HepG2 (cell line): ENCODE data around the gene FMO2. TPM values are rescaled to one million over a fixed set of nuclear protein-coding genes. Genes with fewer than 3 reads are reported as not detected.

ENCODE experiments used
- ATAC-seq: fragments of 200-7000 bp; cut with Tn5 transposase; 3 replicates; pipeline ENCODE4 v1.9.1; 2020; ENCODE audit warnings: mild to moderate bottlenecking, moderate library complexity
- BruUV-seq: library from RNA; stranded (reverse); fragments of 400-500 nt; replicated peaks from 2 replicates; lab custom pipeline; 2021; lab: Mats Ljungman, UMichigan
- CTCF ChIA-PET: fragments of 300-600 bp; formaldehyde crosslinking; extraction: SDS; loops from one replicate; lab custom pipeline; 2021; ENCODE audit warnings: low total read pairs, inconsistent platforms, low intra/inter-chr PET ratio; lab: Yijun Ruan, JAX
- POLR2A ChIA-PET: fragments of 350-600 bp; sonication (Branson Sonifier 250); formaldehyde crosslinking; loops from one replicate; lab custom pipeline; 2020; ENCODE audit warnings: antibody characterized with exemption, inconsistent platforms; lab: Yijun Ruan, JAX
- DNase-seq: peaks from one replicate; pipeline ENCODE4 v3.0.0-alpha.2; 2015; ENCODE audit warnings: low spot score
- FAIRE-seq: peaks from 3 replicates; lab custom pipeline; 2011; peaks lifted over from hg19 to GRCh38; lab: Jason Lieb, UNC
- H2AFZ ChIP-seq: one replicate; pipeline ENCODE4 v1.6.1; 2011; ENCODE audit warnings: low read length, inconsistent platforms
- H3K27ac ChIP-seq: fragments of 300-600 bp; 3 replicates; pipeline ENCODE4 v1.8.0; 2011; ENCODE audit warnings: mixed run types, mild to moderate bottlenecking, mixed read lengths, low read length, inconsistent platforms; ENCODE audit not compliant: insufficient read depth; ENCODE audit errors: extremely low read length
- H3K27me3 ChIP-seq, 2 experiments: fragments of 200-600 bp in 1 of 2; 2 replicates in 1 of 2; 3 replicates in 1 of 2; pipeline versions ENCODE4 v1.6.0 to v1.8.0; 2011; ENCODE audit warnings: low read length in 2 of 2, mild to moderate bottlenecking in 2 of 2, moderate library complexity in 2 of 2, inconsistent platforms in 1 of 2; ENCODE audit not compliant: insufficient read depth in 2 of 2, control insufficient read depth in 1 of 2
- H3K36me3 ChIP-seq, 2 experiments: fragments of 200-600 bp in 1 of 2; replicated peaks in 1 of 2; 2 replicates in 1 of 2; 3 replicates in 1 of 2; pipeline versions ENCODE4 v1.5.1 to v1.8.0; 2011; ENCODE audit warnings: low read length in 2 of 2, inconsistent platforms in 1 of 2; ENCODE audit not compliant: insufficient read depth in 2 of 2, control insufficient read depth in 1 of 2
- H3K4me1 ChIP-seq: 2 replicates; pipeline ENCODE4 v1.5.1; 2012; ENCODE audit warnings: low read length, inconsistent platforms; ENCODE audit not compliant: insufficient read depth
- H3K4me2 ChIP-seq: 2 replicates; pipeline ENCODE4 v1.6.0; 2011; ENCODE audit warnings: low read depth, low read length, inconsistent platforms
- H3K4me3 ChIP-seq, 3 experiments: fragments of 200-600 bp in 1 of 3; sonication (generic), shearing (Covaris generic) in 1 of 3; replicated peaks in 1 of 3; 2 replicates each; pipeline ENCODE4 v1.5.1; 2011 to 2016; ENCODE audit warnings: low read length in 3 of 3, inconsistent platforms in 2 of 3, low read depth in 2 of 3, mild to moderate bottlenecking in 2 of 3, control low read depth in 1 of 3, mixed read lengths in 1 of 3; ENCODE audit not compliant: insufficient read depth in 1 of 3
- H3K79me2 ChIP-seq: one replicate; pipeline ENCODE4 v1.6.1; 2011; ENCODE audit warnings: low read length, inconsistent platforms; ENCODE audit not compliant: insufficient read depth
- H3K9ac ChIP-seq: 2 replicates; pipeline ENCODE4 v1.6.0; 2011; ENCODE audit warnings: mild to moderate bottlenecking, low read depth, low read length, inconsistent platforms; ENCODE audit not compliant: insufficient read depth
- H3K9me3 ChIP-seq: 2 replicates; pipeline ENCODE4 v1.5.1; 2012; ENCODE audit warnings: mild to moderate bottlenecking, low read length
- H4K20me1 ChIP-seq: 2 replicates; pipeline ENCODE4 v1.6.0; 2011; ENCODE audit warnings: inconsistent platforms, mild to moderate bottlenecking, low read length, moderate library complexity; ENCODE audit not compliant: insufficient read depth
- ARNT2 ChIP-seq: sonication (generic); formaldehyde crosslinking; IDR thresholded peaks from 2 replicates; pipeline ENCODE4 v1.8.0; 2022; ENCODE audit warnings: mild to moderate bottlenecking, low read depth, missing genetic modification reagents, moderate library complexity
- CCDC6 ChIP-seq: sonication (generic); formaldehyde crosslinking; IDR thresholded peaks from 2 replicates; pipeline ENCODE4 v1.8.1; 2022; ENCODE audit warnings: mild to moderate bottlenecking, missing genetic modification reagents, moderate library complexity
- FOSL1 ChIP-seq: sonication (generic); formaldehyde crosslinking; IDR thresholded peaks from 2 replicates; pipeline ENCODE4 v1.9.0; 2021; ENCODE audit warnings: missing genetic modification reagents, borderline replicate concordance
- FOSL2 ChIP-seq: sonication (generic); formaldehyde crosslinking; IDR thresholded peaks from 2 replicates; pipeline ENCODE4 v1.4.0; 2020; ENCODE audit warnings: missing genetic modification reagents
- KDM1A ChIP-seq: IDR thresholded peaks from 2 replicates; pipeline ENCODE4 v1.6.1; 2016; ENCODE audit warnings: missing compliant biosample characterization
- POGZ ChIP-seq: sonication (generic); formaldehyde crosslinking; IDR thresholded peaks from 2 replicates; pipeline ENCODE4 v1.4.0; 2020; ENCODE audit warnings: mild to moderate bottlenecking, missing genetic modification reagents
- ZHX1 ChIP-seq: sonication (generic); formaldehyde crosslinking; IDR thresholded peaks from 2 replicates; pipeline ENCODE4 v1.8.1; 2022; ENCODE audit warnings: low read depth, mild to moderate bottlenecking, missing genetic modification reagents
- ZNF598 ChIP-seq: sonication (generic); formaldehyde crosslinking; IDR thresholded peaks from 2 replicates; pipeline ENCODE4 v1.5.1; 2020; ENCODE audit warnings: mild to moderate bottlenecking, missing genetic modification reagents, borderline replicate concordance
- ZNF605 ChIP-seq: sonication (generic); formaldehyde crosslinking; IDR thresholded peaks from 2 replicates; pipeline ENCODE4 v1.8.0; 2022; ENCODE audit warnings: mild to moderate bottlenecking, missing genetic modification reagents
- ZNF672 ChIP-seq: sonication (generic); formaldehyde crosslinking; IDR thresholded peaks from 2 replicates; pipeline ENCODE4 v1.8.1; 2022; ENCODE audit warnings: missing genetic modification reagents
- ZNF883 ChIP-seq: sonication (generic); formaldehyde crosslinking; IDR thresholded peaks from 2 replicates; pipeline ENCODE4 v1.5.1; 2020; ENCODE audit warnings: mild to moderate bottlenecking, missing genetic modification reagents; ENCODE audit errors: not compliant biosample characterization
- WGBS: methylation state at CpG from one replicate; pipeline ENCODE4 v1.1.6; 2017; ENCODE audit warnings: low lambda C conversion rate; 5-methylcytosine and 5-hydroxymethylcytosine counted together
- in situ Hi-C: cut with HindIII; loops from 2 replicates; pipeline ENCODE4 v1.10.0; 2017; ENCODE audit warnings: low pct_unique_long_range_greater_than_20kb; ENCODE audit not compliant: extremely low pct_ligation_motif_present
- intact Hi-C: fragments of 100-400 bp; cut with micrococcal nuclease; formaldehyde crosslinking; loops from one replicate; pipeline ENCODE4 v1.10.0; 2022; ENCODE audit not compliant: unreplicated experiment
- polyA plus RNA-seq, 8 experiments: library from polyadenylated mRNA; depleted of rRNA in 3 of 8; stranded (reverse) in 7 of 8; unstranded in 1 of 8; fragments of >200 nt; fragmentation: Illumina TruSeq in 4 of 8; extraction: Trizol in 4 of 8; gene quantifications; 2 replicates each; pipeline versions ENCODE4 v1.2.1 to v1.2.3, GENCODE V29; 2011 to 2016; ENCODE audit warnings: low read depth in 4 of 8, missing spikeins in 1 of 8, mixed read lengths in 1 of 8; ENCODE audit not compliant: insufficient read depth in 1 of 8
- total RNA-seq, 5 experiments: library from RNA; depleted of rRNA; stranded (reverse); fragments of >200 nt; fragmentation: Illumina TruSeq; extraction: Trizol; gene quantifications; 2 replicates each; pipeline ENCODE4 v1.2.3, GENCODE V29; 2016; ENCODE audit warnings: low read depth in 1 of 5
- TF ChIP-seq, protein P1 (sequence below): sonication (generic); formaldehyde crosslinking; IDR thresholded peaks from 2 replicates; pipeline ENCODE4 v1.5.0; 2020; ENCODE audit warnings: mild to moderate bottlenecking, missing genetic modification reagents

The FMO2 gene
- total and polyA plus RNA-seq, 2 of the 13 experiments (the other 11 are each of a cell fraction or from before 2014, with no cell fraction given): not detected

- no TSS peak for BruUV-seq
- no peaks in the 10 kb centered on the region for H3K9me3 ChIP-seq
- no peak overlapping the region for H3K9ac ChIP-seq
- DNase-seq (no peak), FAIRE-seq (no peak), ATAC-seq (peak; percentile 82)
- peak overlapping the region; percentile 51 for H3K4me2 ChIP-seq
- TF ChIP-seq ZNF605 (CRISPR knock-in tag) (0 out of 2 replicates have a peak, but pooled peaks have one; percentile 2), ZNF883 (no peak), POGZ (CRISPR knock-in tag) (0 out of 2 replicates have a peak, but pooled peaks have one; percentile 0)
- no peaks in the 10 kb centered on the region for H3K79me2 ChIP-seq
- intact Hi-C loops: no loop called here
- peaks cover 23% of the 10 kb centered on the region for H3K4me1 ChIP-seq
- H3K27me3 ChIP-seq: no peaks in the 10 kb centered on the region
- 10% methylated on average over 8 of the region's 8 CpGs for WGBS
- H2AFZ ChIP-seq: no peak overlapping the region
- in situ Hi-C loops: no loop called here
- no peak overlapping the region for H3K4me3 ChIP-seq
- no peaks in the 10 kb centered on the region for H4K20me1 ChIP-seq
- ChIA-PET POLR2A (interaction anchor here (1.0 kb wide), 1 partner anchor 18 kb away, joined by 3 read pairs; no protein-coding TSS in a partner anchor), CTCF (no interaction called here)
- peak overlapping the region; percentile 44 for H3K27ac ChIP-seq
- no peaks in the 10 kb centered on the region for H3K36me3 ChIP-seq
Measured at GRCh38 chr1:171142416-171143385, 42.4 kb upstream of the FMO2 start.

DNA sequence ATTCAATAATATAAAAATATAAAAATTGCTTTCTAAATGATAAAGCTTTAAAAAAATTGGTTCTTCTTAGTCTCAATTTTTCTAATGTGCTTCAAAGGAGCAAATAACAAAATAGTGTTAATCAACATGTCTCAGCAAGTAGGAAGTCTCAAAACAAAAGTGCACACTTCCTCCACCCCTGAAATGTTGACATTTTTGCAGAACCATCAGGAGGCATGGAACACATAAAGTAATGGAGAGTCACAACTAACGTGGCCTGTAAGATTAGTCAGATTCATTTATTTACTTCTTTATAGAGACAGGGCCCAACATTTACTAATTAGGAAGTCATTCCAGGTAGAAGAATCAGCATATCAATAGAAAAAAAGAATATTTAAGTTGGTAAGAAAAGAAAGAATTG is 34.9 kb upstream of the FMO2 start:
- intact Hi-C loops: no loop called here
- Histone ChIP-seq H3K4me2 (no peak overlapping the region), H3K4me1 (no peaks in the 10 kb centered on the region), H4K20me1 (no peaks in the 10 kb centered on the region), H3K27ac (no peak overlapping the region), H2AFZ (no peak overlapping the region), H3K79me2 (no peaks in the 10 kb centered on the region), H3K4me3 (no peak overlapping the region), H3K27me3 (no peaks in the 10 kb centered on the region), H3K9ac (no peak overlapping the region), H3K36me3 (no peaks in the 10 kb centered on the region), H3K9me3 (no peaks in the 10 kb centered on the region; the same call in 1 of the 2 replicates)
- no peak for DNase-seq
- ATAC-seq: no peak
- ChIA-PET POLR2A (no interaction called here), CTCF (no interaction called here)
- FAIRE-seq: no peak
- no TSS peak for BruUV-seq
- WGBS: 41% methylated on average over 1 of the region's 1 CpG
- in situ Hi-C loops: no loop called here
- TF ChIP-seq ZNF598 (CRISPR knock-in tag): no peak
- TF ChIP-seq, protein P1, sequence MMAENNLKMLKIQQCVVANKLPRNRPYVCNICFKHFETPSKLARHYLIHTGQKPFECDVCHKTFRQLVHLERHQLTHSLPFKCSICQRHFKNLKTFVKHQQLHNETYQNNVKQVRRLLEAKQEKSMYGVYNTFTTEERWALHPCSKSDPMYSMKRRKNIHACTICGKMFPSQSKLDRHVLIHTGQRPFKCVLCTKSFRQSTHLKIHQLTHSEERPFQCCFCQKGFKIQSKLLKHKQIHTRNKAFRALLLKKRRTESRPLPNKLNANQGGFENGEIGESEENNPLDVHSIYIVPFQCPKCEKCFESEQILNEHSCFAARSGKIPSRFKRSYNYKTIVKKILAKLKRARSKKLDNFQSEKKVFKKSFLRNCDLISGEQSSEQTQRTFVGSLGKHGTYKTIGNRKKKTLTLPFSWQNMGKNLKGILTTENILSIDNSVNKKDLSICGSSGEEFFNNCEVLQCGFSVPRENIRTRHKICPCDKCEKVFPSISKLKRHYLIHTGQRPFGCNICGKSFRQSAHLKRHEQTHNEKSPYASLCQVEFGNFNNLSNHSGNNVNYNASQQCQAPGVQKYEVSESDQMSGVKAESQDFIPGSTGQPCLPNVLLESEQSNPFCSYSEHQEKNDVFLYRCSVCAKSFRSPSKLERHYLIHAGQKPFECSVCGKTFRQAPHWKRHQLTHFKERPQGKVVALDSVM (CRISPR knock-in tag): no peak
- no peak for TF ChIP-seq ZHX1 (CRISPR knock-in tag)
- no peak for TF ChIP-seq FOSL1 (CRISPR knock-in tag)
- no peak for TF ChIP-seq FOSL2
- no peak for TF ChIP-seq ZNF672 (CRISPR knock-in tag)
- no peak for TF ChIP-seq ARNT2 (CRISPR knock-in tag)
- TF ChIP-seq KDM1A (CRISPR knock-in tag): no peak
- no peak for TF ChIP-seq CCDC6 (CRISPR knock-in tag)
